Measurements from ENCODE around the gene TBC1D22A.

Gene TBC1D22A

DNA sequence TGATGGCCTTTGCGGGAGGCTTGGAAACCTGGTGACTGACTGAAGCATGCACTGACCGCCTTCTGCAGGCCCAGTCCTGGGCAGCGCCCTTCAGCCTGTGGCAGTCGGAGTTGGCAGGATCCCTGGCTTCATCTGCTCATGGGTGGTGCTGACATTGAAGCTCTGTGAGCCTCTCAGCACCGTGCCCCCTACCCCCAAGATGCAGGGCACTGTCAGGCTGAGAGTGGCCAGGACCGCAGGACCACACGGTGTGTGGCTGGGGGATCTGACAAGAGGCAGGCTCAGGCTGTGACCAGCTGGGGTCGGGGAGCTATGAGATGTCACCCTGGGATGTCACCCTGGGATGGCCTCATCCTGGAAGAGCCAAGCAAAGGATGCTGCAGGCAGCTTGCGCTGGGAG, 32.7 kb downstream of the TBC1D22A start:
- DNase-seq (ENCODE audit: low read depth, low spot score), result no peak

DNA sequence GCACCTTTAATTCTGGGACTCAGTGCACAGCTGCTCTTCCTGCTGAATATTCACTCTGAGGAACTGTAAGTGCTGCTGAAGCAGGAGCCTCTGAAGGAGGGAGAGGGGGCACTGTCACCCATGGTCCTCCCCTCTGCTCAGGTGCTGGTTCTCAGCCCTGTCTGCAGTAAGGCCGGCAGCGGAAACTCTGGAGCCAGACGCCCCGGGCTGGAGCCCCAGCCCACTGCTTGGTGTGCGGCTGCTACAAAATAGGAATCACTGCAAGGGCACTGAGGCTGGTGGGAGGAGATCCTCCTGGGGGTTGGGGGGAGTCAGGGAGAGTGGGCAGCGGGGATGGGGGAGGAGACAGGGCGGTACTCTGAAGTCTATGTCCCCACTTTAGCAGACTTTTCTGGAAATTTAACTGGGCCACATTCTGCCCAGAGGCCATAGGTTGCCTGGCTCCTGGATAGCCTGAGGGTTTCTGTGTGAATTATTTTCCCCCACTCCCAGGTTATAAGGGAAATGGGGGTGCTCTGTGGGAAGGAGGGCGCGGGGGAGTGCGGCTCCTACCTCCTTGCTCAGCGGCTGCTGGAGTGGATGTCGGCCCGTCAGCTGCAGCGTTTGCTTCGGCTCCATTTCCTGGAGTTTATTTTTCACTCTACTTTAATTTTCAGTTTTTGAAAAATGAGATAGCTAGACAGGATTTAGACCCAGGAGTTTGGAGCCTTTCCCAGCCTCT, 33.6 kb downstream of the TBC1D22A start:
- no peak for DNase-seq (ENCODE audit: low read depth, low spot score)

DNA sequence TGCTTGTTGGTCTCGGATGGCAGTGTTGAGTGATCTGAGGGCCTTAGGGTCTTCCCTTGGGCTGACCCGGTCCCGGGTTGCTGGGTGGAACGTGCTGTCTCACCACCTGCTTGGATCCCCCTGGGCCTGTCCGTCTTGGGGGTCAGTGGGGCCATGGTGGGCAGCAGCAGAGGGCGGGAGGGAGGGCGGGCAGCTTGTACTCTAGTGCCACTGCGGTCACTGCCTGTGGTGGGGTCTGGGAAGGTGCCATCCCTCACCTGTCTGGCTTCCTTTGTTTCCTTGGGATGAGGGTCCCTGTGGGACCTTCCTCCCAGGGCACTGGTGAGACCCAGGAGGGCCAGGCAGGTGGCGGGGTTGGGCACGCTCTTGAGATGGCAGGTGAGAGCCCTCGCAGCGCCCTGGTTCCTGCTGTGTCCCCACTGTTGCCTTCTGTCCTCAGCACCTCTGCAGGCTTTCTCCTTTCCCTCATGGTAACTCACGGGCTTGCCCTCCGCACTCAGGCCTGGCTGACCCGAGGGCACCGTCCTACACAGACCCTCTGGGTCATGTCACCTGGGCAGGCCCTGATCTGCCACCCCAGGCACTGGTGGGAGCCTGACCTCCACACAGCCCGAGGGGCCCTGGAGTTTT, 34.2 kb downstream of the TBC1D22A start:
- DNase-seq (ENCODE audit: low read depth, low spot score), result no peak

DNA sequence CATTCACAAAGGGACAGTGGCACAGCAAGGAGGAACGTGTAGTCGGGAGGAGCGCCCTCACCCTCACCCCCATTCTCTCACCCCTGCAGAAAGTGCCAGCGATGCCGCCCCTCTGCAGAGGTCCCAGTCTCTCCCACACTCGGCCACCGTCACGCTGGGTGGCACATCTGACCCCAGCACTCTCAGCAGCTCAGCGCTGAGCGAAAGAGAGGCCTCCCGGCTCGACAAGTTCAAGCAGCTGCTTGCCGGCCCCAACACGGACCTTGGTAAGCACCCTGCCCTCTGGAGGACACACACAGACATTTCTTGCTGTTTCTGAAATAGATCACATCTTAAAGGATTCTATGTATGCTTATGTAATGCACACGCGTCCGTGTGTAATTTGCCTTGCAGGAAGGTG, 34.9 kb downstream of the TBC1D22A start:
- DNase-seq (ENCODE audit: low read depth, low spot score), result no peak

DNA sequence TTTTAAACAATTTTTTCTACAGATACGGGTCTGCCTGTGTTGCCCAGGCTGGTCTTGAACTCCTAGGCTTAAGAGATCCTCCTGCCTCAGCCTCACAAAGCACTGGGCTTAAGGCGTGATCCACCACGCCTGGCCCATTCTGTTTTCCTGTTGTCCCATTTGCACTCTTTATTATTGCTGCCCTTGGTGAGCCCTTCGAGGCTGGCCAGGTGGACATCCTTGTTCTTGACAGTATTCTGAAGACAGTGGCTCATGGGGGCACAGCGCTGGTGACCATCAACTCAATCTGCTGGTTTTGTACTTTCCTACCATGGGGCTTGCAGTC, 35.6 kb downstream of the TBC1D22A start:
- no peak for DNase-seq (ENCODE audit: low read depth, low spot score)

DNA sequence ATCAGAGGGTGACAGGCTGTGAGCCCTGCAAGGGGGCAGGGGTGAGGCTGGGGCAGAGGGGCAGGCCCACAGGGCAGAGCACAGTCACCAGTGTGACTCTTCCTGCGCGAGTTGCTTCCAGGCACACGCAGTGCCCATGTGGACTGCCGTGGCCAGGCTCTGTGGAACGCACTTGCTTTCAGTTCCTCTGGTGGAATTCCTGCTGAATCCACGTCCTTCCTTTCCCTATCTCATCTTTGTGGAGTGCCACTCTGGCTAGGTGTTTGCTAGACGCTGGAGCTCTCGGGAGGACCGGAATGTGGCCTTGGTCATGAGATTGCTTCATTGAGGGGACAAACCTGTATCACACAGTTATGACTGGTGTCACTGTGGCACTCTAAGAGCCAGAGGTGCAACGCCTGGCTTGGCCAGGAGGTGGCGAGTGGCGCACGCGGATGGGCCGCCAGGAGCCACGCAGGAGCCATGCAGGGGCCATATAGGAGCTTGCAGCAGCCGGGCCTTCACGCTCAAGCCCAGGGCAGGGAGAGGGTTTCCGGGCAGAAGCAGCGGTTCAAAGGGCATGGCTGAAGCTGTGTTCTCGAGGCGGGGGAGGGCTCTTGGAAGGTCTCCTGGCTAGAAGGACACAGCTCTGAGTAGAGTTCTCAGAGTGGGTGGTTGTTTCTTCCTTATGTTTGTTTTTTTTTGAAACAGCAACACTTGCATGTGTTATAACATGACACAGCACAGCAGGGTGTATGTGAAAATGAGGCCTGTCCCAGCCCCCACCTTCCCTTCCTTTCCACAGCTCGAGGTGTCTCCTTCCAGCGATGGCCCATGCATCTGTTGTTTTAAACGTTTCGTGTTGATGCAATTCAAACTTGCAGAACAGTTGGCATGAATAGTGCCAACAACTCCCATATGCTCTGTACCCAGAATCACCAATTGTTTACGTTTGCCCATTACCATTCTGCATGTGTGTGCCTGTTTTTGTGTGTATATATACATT, 36.2 kb downstream of the TBC1D22A start:
- peak; percentile 40 for DNase-seq (ENCODE audit: low read depth, low spot score)

DNA sequence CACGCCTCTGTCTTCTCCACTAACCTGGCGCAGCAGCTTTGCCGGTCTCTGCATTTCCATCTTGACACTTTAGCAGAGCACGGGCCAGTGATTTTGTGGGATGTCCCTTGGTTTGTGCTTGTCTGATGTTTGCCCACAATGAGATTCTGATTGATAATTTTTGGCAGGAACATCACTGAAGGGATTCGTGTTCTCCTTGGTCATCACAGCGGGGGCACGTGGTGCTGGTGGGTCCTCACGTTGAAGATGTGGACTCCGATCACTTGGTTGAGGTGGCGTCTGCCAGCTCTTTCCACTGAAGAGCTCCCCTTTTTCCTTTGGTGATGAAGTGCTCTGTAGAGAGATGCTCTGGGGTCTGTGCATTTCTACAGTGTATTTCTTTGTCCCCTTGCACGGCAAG, 37.2 kb downstream of the TBC1D22A start:
- no peak for DNase-seq (ENCODE audit: low read depth, low spot score)

DNA sequence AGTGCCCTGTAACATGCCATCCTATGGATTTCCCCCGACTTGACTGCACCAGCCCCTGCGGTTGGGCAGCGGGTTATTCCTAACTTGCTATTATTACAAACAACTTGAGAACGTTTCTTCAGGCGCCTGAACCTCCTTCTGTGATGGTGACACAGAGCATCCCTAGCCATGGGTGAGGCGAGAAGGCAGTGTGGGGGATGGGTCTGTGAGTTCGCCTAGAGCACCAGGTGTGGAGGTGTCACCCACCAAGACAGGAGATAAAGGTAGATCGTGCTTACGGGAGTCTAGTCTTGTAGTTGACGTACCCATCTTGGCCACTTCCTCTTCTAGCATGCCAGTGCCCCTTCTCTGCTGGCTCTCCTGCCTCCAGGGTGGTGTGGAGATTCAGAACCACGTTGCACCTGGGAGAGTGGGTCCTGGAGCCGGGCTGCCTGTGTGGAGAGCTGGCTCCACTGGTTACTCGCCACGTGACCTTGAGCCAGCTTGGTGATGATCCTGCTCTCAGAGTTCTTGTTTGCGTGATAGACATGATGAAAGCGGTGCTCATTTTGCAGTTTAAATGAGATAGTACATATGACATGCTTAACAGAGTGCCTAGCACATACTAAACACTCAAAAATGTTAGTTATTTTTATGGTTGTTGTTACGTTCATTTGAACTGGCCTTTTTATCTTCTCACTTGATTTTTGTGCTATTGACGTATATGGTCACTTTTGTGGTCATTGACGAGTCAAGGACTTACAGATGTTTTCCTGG, 37.8 kb downstream of the TBC1D22A start:
- no peak for DNase-seq (ENCODE audit: low read depth, low spot score)

DNA sequence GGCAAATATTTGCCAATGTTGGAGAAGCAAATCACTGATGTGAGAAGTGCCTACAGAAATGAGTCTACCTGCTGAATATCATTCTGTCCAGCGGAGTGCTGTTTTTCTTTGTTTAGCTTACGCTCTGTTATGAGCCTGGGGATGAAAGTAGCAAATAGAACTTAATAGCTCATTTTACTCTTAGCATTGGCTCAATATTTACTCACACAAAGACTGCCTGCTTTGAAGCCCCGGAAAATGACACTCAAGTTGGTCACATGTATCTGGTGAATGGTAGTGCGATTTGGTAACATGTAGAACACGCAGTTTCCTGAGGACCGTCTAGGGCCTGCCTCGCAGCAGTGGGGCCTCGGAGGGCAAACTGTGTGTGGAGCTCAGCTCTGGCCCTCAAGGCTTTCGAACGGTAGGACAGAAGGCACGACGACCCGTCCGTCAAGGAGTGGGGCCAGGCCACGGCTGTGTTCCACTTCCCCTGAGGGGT, 38.9 kb downstream of the TBC1D22A start:
- no peak for DNase-seq (ENCODE audit: low read depth, low spot score)

DNA sequence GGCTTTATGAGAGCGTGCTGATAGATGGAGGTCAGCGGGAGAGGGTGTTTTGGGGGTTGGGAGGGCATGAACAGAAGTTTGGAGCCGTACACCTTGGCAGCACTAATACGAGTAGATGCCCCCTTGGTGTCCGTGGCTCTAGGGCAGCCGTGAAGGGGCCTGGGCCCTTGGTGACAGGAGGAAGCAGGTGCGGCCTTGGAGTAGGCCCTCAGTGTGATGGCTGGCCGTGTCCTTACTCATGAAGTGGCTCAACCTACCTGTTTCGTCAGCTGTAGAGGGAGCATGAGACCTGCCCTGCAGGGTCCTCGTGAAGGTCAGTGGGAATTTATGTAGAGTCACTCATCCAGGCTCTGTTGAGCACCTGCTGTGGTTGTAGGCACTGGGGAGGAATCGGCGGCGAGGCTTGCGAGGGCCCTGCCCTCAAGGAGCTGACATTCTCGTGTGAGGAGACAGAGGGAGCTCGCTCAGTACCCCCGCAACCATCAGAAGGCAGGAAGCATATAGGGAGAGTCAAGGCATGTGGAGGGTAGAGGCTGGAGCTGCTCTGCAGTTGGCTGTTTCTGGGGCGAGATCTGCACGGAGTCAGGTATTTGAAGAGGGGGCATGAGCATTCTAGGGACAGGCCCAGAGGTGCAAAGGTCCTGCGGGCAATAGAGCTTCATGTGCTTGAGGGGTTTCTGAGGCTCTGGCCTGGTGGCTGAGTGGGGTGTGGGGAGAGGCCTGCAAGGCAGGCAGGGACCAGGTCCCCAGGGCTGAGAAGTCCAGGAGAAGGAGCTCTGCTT, 39.6 kb downstream of the TBC1D22A start:
- no peak for DNase-seq (ENCODE audit: low read depth, low spot score)

DNA sequence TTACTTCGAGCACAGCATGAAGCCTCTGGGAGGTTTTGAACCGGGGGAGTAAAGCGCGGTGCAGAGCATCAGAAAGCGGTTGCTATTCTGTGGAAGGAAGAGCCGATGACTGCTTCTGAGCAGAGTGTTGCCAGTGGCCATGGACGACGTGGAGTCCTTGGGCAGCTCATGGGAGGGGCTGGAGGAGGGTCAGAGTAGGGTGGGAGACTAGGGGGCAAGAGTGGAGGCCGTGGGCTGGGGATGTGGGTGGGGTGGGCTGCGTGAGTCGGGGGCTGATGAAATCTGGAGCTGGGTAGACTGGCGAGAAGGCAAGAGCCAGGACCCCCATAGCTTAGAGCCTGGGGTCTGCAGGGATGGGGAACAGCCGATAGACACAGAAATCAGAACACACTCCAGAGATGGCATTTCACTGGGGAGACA, 40.2 kb downstream of the TBC1D22A start:
- DNase-seq (ENCODE audit: low read depth, low spot score), result no peak

DNA sequence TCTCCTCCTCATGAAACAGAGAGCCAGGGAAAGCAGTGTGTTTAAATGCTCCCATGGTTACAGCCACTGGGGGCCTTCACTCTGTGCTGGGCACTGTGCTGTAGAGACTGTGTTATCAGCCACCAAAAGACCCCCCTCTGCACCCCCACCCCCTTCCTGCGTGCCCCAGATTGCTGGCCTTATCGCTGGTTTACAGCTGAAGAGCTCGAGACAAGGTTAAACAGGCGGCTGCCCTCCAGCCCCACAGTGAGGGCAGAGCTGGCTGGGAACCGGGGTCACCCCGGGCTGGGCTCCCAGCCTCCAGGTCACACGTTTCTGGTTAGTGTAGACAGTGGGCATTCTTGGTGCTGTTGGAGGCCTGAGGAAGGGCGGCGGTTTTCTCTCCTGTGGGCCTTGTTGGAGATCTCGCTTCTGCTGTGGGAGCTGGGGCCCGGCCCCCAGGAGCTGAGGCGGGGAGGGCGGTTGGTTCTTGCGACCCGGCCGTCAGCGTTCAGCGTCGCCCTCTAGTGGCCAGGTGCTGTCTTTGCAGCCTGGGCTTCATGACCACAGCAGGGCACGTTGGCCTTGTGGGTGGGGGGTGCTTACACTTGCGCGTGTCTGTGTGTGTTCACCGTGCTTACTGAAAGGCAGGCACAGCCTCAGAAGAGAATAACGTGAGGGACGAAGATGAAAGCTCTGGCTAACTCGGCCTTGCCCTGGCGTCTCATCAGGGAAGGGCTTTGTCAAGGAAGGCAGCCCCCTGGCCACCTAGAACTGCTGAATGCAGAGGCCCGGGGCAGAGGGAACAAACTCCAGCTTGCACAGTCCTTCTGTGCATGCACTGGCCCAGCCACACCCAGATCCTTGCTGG, 40.8 kb downstream of the TBC1D22A start:
- peak; percentile 29 for DNase-seq (ENCODE audit: low read depth, low spot score)

DNA sequence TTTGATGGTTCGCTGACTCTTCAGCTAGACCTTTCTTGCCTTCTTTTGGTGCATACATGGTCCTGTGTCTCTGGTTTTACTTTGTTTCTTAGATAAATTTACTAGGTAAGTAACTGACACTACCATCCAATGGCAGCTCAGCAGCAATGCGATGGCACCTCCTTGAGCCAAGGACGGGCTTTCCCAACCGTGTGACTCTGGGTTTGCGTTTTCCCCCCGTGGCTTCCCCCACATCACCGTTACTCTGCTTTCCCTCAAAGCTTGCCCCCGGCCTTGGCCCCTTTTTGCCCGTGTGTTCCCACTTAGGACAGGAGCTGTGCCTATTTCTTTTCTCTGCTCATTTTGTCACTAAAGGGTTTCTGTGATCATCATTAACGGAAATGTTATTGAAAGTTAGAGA, 41.5 kb downstream of the TBC1D22A start:
- DNase-seq (ENCODE audit: low read depth, low spot score), result no peak

DNA sequence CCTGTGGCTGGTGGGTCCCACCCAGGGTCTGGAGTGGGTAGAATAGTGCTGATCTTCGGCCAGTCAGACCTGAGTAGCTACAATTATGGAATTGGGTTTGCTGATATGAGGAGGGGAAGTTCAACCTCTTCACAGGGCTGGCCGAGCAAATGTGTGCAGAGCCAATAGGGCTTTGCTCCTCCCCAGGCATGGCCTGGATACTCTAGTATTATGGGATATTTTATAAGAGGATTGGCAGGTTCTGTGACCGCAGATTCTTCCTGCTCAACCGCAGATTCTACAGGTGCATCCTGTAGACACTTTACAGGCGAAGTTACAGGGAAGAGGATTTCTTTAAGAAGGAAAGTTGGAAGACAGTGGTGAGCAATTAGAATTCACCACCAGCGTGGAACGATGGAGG, 44.3 kb downstream of the TBC1D22A start:
- DNase-seq (ENCODE audit: low read depth, low spot score), result no peak

DNA sequence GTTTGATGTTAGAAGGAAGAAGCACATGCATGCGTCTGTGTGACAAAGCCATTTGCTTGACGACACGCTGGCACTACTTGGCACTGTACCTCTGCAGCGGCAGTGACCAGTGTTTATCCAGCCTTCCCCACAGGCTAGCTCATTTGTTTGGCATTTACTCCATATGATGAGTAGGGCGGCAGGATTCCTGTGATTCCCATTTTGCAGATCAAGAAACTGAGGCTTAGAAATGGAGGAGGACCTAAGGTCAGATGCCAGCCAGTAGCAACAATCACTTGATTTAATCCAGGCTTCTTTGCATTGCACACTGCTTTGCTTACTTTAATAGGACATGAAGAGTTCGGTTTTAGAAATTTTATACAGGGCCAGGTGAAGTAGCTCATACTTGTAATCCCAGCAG, 45.0 kb downstream of the TBC1D22A start:
- no peak for DNase-seq (ENCODE audit: low read depth, low spot score)

DNA sequence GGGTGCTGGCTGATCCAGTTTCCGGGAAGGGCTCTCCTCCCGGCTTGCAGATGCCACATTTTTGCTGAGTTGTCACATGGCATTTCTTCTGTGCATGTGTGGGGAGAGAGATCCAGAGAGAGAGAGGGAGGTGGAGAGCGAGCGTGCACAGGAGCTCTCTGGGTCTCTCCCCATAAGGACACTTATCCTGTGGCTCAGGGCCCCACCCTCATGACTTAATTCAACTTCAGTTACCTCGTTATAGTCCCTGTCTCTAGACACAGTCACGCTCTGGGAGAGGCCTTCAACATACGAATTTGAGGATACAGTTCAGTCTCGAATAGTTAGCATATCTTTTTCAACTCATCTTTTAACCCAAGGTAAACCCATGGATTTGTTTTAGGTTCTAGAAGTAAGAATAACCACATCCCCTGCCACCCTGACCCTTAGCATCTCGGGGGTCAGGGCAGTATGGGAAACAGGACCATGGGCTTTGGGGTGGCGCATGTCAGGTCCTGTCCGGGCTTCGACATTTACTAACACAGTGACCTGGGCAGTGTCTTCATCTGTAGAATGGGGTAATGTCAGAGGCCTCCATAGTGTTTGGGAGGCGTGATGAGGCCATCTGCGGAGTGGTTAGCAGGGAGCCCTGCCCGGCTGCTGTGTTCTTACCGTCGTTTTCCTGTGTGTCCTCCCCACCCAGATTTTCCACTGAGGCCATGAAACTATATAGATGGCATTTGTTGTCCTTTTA, 46.9 kb downstream of the TBC1D22A start:
- DNase-seq (ENCODE audit: low read depth, low spot score), result no peak

DNA sequence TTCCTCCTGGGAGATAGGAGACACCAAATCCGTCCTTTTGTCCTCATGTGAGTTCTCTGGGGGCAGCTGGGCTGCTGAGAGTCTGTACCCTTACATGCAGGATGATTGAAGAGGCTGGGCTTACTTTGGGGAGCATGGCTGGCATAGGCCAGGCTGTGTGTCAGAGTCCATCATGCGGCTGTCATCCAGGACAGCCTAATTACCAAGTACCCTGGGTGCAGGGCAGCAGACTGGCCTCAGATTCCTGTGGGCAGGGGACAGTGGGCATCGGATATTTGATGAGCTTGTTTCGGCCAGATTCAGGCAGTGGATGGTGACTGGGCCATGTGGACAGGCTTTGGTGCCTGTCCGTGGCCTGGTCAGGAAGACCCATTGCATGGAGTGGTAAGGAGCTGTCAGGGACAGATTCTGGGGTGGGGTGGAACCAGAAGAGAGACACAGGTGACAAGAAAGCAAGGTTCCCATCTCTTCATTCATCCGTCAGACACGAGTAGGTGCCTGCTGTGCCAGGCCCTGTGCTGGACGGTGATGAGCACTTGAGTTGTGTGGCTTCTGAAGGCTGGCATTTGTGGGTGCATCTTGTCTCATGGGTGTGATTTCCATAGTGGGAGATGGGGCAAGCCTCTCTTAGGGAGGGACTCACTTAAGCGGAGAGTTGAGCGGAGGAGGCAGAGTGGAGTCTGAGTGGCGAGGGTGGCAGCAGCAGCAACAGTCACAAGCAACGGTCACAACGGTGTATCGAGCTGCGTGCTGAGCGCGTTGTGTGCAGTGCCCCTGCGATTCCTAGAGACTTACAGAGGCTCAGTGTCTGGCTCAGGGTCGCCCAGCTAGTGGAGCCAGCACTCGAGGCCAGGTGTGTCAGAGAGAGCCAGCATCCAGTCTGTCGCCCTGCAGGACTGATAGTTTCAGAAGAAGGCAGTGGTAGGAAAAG, 48.7 kb downstream of the TBC1D22A start:
- DNase-seq (ENCODE audit: low read depth, low spot score), result no peak

DNA sequence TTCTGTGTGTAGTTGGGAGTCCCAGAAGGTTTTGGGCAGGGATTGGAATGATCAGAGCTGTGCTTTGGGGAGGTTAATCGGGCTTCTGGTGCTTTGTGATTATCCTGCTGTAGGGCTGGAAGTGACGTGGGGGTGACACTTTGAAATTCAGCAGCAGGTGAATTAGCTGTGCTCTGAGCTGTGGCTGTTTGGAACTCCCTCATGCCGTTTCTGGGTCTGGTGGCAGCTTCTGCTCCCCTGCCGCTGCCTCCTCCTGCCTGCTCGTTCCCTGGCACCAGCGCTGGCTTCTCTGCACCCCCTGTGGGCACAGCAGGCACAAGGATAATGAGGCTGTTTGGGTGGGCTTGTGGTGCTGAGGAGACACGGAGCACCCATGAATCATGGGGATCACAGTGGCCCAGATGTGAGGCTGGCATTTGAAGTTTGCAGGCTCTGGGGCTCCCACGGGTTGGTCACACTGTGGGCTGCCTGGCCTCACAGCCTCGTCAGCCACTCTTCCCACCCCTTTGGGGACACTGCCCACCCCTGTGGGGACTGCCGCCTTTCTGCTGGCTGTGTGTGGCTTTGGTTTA, 49.7 kb downstream of the TBC1D22A start:
- no peak for DNase-seq (ENCODE audit: low read depth, low spot score)
